Esophagus (tissue), 2 donors: ENCODE data around the gene NLGN1. TPM values are rescaled to one million over a fixed set of nuclear protein-coding genes. Genes with fewer than 3 reads are reported as not detected.

Experiments
- H3K27ac ChIP-seq, 2 donors: one replicate each; pipeline ENCODE4 v1.5.1; 2013; ENCODE audit warnings: low read depth in 2 of 2, mild to moderate bottlenecking in 2 of 2, inconsistent platforms in 1 of 2, low read length in 1 of 2, moderate library complexity in 1 of 2
- H3K27me3 ChIP-seq, 2 donors: one replicate each; pipeline ENCODE4 v1.6.1; 2013; ENCODE audit warnings: low read length in 2 of 2, control low read depth in 1 of 2, mild to moderate bottlenecking in 1 of 2; ENCODE audit not compliant: insufficient read depth in 2 of 2, control insufficient read depth in 1 of 2
- H3K36me3 ChIP-seq, 2 donors: one replicate each; pipeline ENCODE4 v1.6.1; 2013; ENCODE audit warnings: low read length in 1 of 2; ENCODE audit not compliant: control insufficient read depth in 2 of 2, insufficient read depth in 2 of 2
- H3K4me1 ChIP-seq, 2 donors: one replicate each; pipeline ENCODE4 v1.6.1; 2013; ENCODE audit warnings: low read length in 1 of 2; ENCODE audit not compliant: control insufficient read depth in 2 of 2, insufficient read depth in 2 of 2
- H3K4me3 ChIP-seq, 2 donors: one replicate each; pipeline ENCODE4 v1.5.1; 2013; ENCODE audit warnings: low read length in 2 of 2, mild to moderate bottlenecking in 2 of 2, low read depth in 1 of 2, moderate library complexity in 1 of 2
- H3K9me3 ChIP-seq, 2 donors: one replicate each; pipeline ENCODE4 v1.6.1; 2013; ENCODE audit warnings: mild to moderate bottlenecking in 2 of 2, low read depth in 1 of 2, low read length in 1 of 2, moderate library complexity in 1 of 2; ENCODE audit not compliant: control insufficient read depth in 2 of 2, insufficient read depth in 1 of 2
- WGBS, 2 donors: extraction: QIAGEN DNeasy Blood & Tissue Kit; methylation state at CpG; one replicate each; pipeline ENCODE4 v1.1.7; 2013; 5-methylcytosine and 5-hydroxymethylcytosine counted together
- polyA plus RNA-seq, 2 donors: library from polyadenylated mRNA; stranded (reverse); fragments of 200-250 nt; gene quantifications; one replicate each; pipeline ENCODE4 v1.2.3, GENCODE V29; 2013
- donor health status: healthy with polysubstance abuse.
- donor health status: Bipolar disorder and iron deficiency.

Gene NLGN1
- polyA plus RNA-seq, 2 donors = 0.26 to 0.46 TPM

GRCh38 chr3:174192471-174192870 is 794.9 kb downstream of the NLGN1 start:
- no peaks in the 10 kb centered on the region for H3K36me3 ChIP-seq
- no peaks in the 10 kb centered on the region for H3K27me3 ChIP-seq
- WGBS, 2 donors = 77 to 80% methylated on average over 2 of the region's 2 CpGs
- H3K27ac ChIP-seq = no peak overlapping the region
- no peak overlapping the region for H3K4me3 ChIP-seq
- H3K9me3 ChIP-seq = no peaks in the 10 kb centered on the region
- H3K4me1 ChIP-seq = no peaks in the 10 kb centered on the region

GRCh38 chr3:174193604-174194003 is 796.1 kb downstream of the NLGN1 start:
- Histone ChIP-seq H3K9me3 (no peaks in the 10 kb centered on the region), H3K27me3 (no peaks in the 10 kb centered on the region), H3K36me3 (no peaks in the 10 kb centered on the region), H3K4me3 (no peak overlapping the region), H3K27ac (no peak overlapping the region), H3K4me1 (no peaks in the 10 kb centered on the region)

GRCh38 chr3:174197416-174197815 is 799.9 kb downstream of the NLGN1 start:
- Histone ChIP-seq H3K27ac (no peak overlapping the region), H3K9me3 (no peaks in the 10 kb centered on the region), H3K4me1 (no peaks in the 10 kb centered on the region), H3K4me3 (no peak overlapping the region), H3K36me3 (no peaks in the 10 kb centered on the region), H3K27me3 (no peaks in the 10 kb centered on the region)
- 77 to 78% methylated on average over 5 of the region's 5 CpGs for WGBS, 2 donors

- no peaks in the 10 kb centered on the region for H3K36me3 ChIP-seq
- H3K9me3 ChIP-seq = no peaks in the 10 kb centered on the region
- WGBS, 2 donors = 52 to 54% methylated on average over 1 of the region's 1 CpG
- H3K4me3 ChIP-seq = no peak overlapping the region
- no peaks in the 10 kb centered on the region for H3K4me1 ChIP-seq
- H3K27me3 ChIP-seq = no peaks in the 10 kb centered on the region
- H3K27ac ChIP-seq = no peak overlapping the region
Observed at GRCh38 chr3:174198199-174198598, 800.7 kb downstream of the NLGN1 start.

GRCh38 chr3:174199696-174200095 is 802.2 kb downstream of the NLGN1 start:
- Histone ChIP-seq H3K4me1 (no peaks in the 10 kb centered on the region), H3K4me3 (no peak overlapping the region), H3K9me3 (no peaks in the 10 kb centered on the region), H3K27ac (no peak overlapping the region), H3K27me3 (no peaks in the 10 kb centered on the region), H3K36me3 (no peaks in the 10 kb centered on the region)
- WGBS, 2 donors = 68 to 83% methylated on average over 1 of the region's 1 CpG

GRCh38 chr3:174202116-174202515 is 804.6 kb downstream of the NLGN1 start:
- H3K9me3 ChIP-seq = no peaks in the 10 kb centered on the region
- H3K27ac ChIP-seq = no peak overlapping the region
- H3K36me3 ChIP-seq = no peaks in the 10 kb centered on the region
- no peaks in the 10 kb centered on the region for H3K27me3 ChIP-seq
- no peak overlapping the region for H3K4me3 ChIP-seq
- WGBS, 2 donors = 62 to 65% methylated on average over 2 of the region's 2 CpGs
- H3K4me1 ChIP-seq = no peaks in the 10 kb centered on the region

GRCh38 chr3:174202561-174202960 is 805.0 kb downstream of the NLGN1 start:
- H3K36me3 ChIP-seq = no peaks in the 10 kb centered on the region
- no peaks in the 10 kb centered on the region for H3K27me3 ChIP-seq
- no peaks in the 10 kb centered on the region for H3K4me1 ChIP-seq
- H3K27ac ChIP-seq = no peak overlapping the region
- no peak overlapping the region for H3K4me3 ChIP-seq
- H3K9me3 ChIP-seq = no peaks in the 10 kb centered on the region
- WGBS, 2 donors = 63 to 67% methylated on average over 1 of the region's 1 CpG

GRCh38 chr3:174204765-174205164 is 807.2 kb downstream of the NLGN1 start:
- Histone ChIP-seq H3K27me3 (no peaks in the 10 kb centered on the region), H3K27ac (no peak overlapping the region), H3K4me1 (no peaks in the 10 kb centered on the region), H3K9me3 (no peaks in the 10 kb centered on the region), H3K4me3 (no peak overlapping the region), H3K36me3 (no peaks in the 10 kb centered on the region)
- WGBS, 2 donors = 32 to 44% methylated on average over 1 of the region's 1 CpG

- no peaks in the 10 kb centered on the region for H3K9me3 ChIP-seq
- no peak overlapping the region for H3K4me3 ChIP-seq
- H3K27ac ChIP-seq = no peak overlapping the region
- no peaks in the 10 kb centered on the region for H3K4me1 ChIP-seq
- H3K36me3 ChIP-seq = no peaks in the 10 kb centered on the region
- WGBS, 2 donors = 83 to 90% methylated on average over 4 of the region's 4 CpGs
- H3K27me3 ChIP-seq = no peaks in the 10 kb centered on the region
Observed at GRCh38 chr3:174206607-174207192, 809.2 kb downstream of the NLGN1 start.

- 88 to 92% methylated on average over 2 of the region's 2 CpGs for WGBS, 2 donors
- no peaks in the 10 kb centered on the region for H3K9me3 ChIP-seq
- no peaks in the 10 kb centered on the region for H3K27me3 ChIP-seq
- H3K36me3 ChIP-seq = no peaks in the 10 kb centered on the region
- no peak overlapping the region for H3K27ac ChIP-seq
- no peaks in the 10 kb centered on the region for H3K4me1 ChIP-seq
- H3K4me3 ChIP-seq = no peak overlapping the region
Observed at GRCh38 chr3:174208161-174208560, 810.6 kb downstream of the NLGN1 start.
